Ovary (tissue), 9 donors: ENCODE data around the gene ZNG1B. TPM values are rescaled to one million over a fixed set of nuclear protein-coding genes. Genes with fewer than 3 reads are reported as not detected.
"Not testable (repeated sequence)": the region's sequence is repeated elsewhere in the genome, so short reads cannot be mapped to it uniquely, and the experiment has no call there.

Experiments
- DNase-seq, 5 donors: peaks; one replicate each; pipeline ENCODE4 v3.0.0-alpha.2; 2019 to 2020
- H3K27ac ChIP-seq, 2 donors: fragments of 200-600 bp; one replicate each; pipeline versions ENCODE4 v1.5.1 to v1.8.0; 2019 to 2022
- H3K27me3 ChIP-seq: fragments of 200-600 bp; one replicate; pipeline ENCODE4 v1.8.0; 2022
- H3K36me3 ChIP-seq: fragments of 200-600 bp; sonication (generic); one replicate; pipeline ENCODE4 v1.5.1; 2019
- H3K4me1 ChIP-seq: one replicate; pipeline ENCODE4 v1.8.1; 2013; ENCODE audit warnings: mild to moderate bottlenecking, moderate library complexity; ENCODE audit not compliant: insufficient read depth
- H3K4me3 ChIP-seq: fragments of 200-600 bp; sonication (generic); one replicate; pipeline ENCODE4 v1.5.1; 2017
- H3K9me3 ChIP-seq, 2 donors: fragments of 200-600 bp in 1 of 2; sonication (generic) in 1 of 2; one replicate each; pipeline versions ENCODE4 v1.5.1 to v1.8.1; 2013 to 2019; ENCODE audit warnings: mild to moderate bottlenecking in 1 of 2, moderate library complexity in 1 of 2
- EP300 ChIP-seq: sonication (generic); formaldehyde crosslinking; IDR thresholded peaks from one replicate; pipeline ENCODE4 v1.6.1; 2017; ENCODE audit warnings: antibody characterized with exemption
- POLR2A ChIP-seq: fragments of 450-650 bp; IDR thresholded peaks from one replicate; pipeline ENCODE4 v1.6.1; 2017; ENCODE audit warnings: antibody characterized with exemption, mild to moderate bottlenecking, moderate library complexity
- WGBS, 3 donors: extraction: QIAGEN DNeasy Blood & Tissue Kit in 1 of 3; methylation state at CpG; one replicate each; pipeline versions ENCODE4 v1.1.5 to v1.1.7; 2013 to 2017; 5-methylcytosine and 5-hydroxymethylcytosine counted together
- intact Hi-C, 4 donors: fragments of 100-400 bp; cut with DNase I; formaldehyde crosslinking; loops; one replicate each; pipeline versions ENCODE4 v1.11.0 to v1.15.1; 2022 to 2023
- polyA plus RNA-seq, 2 donors: library from polyadenylated mRNA; stranded (reverse); fragments of 200-250 nt in 1 of 2; fragments of 350-450 nt in 1 of 2; fragmentation: Illumina TruSeq in 1 of 2; extraction: RNeasy Lipid Tissue Mini Kit (QIAGEN cat#74804) in 1 of 2; gene quantifications; one replicate each; pipeline ENCODE4 v1.2.3, GENCODE V29; 2013 to 2014
- total RNA-seq, 7 donors: library from RNA; depleted of rRNA in 2 of 7; stranded (reverse); fragments of >200 nt in 2 of 7; fragmentation: NEBNext Ultra II Directional in 3 of 7; extraction: Animal tissue kit (Norgen Biotek cat#: 25700) in 3 of 7; gene quantifications; one replicate each; pipeline versions ENCODE4 v1.1.0 to v1.2.4, GENCODE V29; 2016 to 2023
- TF ChIP-seq, protein P1 (sequence below), 3 donors: fragments of 450-650 bp in 2 of 3; fragments of 200-600 bp in 1 of 3; IDR thresholded peaks; one replicate each; pipeline versions ENCODE4 v1.5.1 to v1.8.0; 2016 to 2022; ENCODE audit warnings: antibody characterized with exemption in 3 of 3, mild to moderate bottlenecking in 1 of 3
- donor health status: DM: no; HTN: no; CAD: no; lungs with moderate emphysema.
- donor health status: DM: no; HTN: no; CAD: no.
- donor health status: Bipolar disorder and iron deficiency.
- donor health status: DM: yes; HTN: yes; CAD: no.
- donor health status: DM: no; HTN: no; CAD: no.
- donor health status: DM: yes; HTN: yes; CAD: no.

Gene ZNG1B
- total and polyA plus RNA-seq, 9 donors = 18.0 to 31.2 (median 27.5) TPM

DNA sequence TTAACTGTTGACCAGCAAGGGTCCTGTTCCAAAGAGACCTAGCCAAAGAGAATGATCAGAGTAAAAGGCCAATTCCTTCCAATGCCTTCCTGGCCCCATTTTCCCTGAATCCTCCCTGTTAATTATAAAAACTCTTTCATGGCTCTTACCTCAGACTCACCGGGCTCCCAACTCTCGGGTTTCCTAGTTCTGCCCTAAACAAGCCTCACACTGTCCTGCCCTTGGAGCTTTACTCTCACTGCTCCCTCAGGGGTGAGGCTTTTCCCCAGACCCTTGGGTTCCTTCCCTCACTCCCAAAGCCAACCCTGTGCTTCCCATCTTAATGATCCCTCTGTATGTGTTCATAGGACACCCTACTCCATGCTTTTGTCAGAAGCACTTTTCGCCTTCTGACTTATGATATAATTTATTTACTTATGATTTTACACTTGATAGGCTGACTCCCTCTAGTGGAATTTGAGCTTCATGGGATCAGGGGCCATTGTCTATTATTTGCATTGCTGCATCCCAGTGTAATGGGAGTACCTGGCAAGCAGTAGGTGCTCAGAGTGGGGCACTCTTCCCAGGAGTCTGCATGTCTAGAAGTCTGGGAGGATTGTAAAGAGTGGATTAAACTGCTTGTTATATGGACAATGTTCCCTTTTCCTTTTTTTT is 29.9 kb upstream of the ZNG1B start:
- no peak overlapping the region for H3K27ac ChIP-seq
- no peaks in the 10 kb centered on the region for H3K36me3 ChIP-seq
- no peaks in the 10 kb centered on the region for H3K4me1 ChIP-seq
- no peaks in the 10 kb centered on the region for H3K9me3 ChIP-seq
- WGBS, 3 donors = 74 to 77% (median 75%) methylated on average over 3 of the region's 3 CpGs
- no peak overlapping the region for H3K4me3 ChIP-seq
- intact Hi-C loops = no loop called here
- no peak for DNase-seq
- TF ChIP-seq, protein P1, sequence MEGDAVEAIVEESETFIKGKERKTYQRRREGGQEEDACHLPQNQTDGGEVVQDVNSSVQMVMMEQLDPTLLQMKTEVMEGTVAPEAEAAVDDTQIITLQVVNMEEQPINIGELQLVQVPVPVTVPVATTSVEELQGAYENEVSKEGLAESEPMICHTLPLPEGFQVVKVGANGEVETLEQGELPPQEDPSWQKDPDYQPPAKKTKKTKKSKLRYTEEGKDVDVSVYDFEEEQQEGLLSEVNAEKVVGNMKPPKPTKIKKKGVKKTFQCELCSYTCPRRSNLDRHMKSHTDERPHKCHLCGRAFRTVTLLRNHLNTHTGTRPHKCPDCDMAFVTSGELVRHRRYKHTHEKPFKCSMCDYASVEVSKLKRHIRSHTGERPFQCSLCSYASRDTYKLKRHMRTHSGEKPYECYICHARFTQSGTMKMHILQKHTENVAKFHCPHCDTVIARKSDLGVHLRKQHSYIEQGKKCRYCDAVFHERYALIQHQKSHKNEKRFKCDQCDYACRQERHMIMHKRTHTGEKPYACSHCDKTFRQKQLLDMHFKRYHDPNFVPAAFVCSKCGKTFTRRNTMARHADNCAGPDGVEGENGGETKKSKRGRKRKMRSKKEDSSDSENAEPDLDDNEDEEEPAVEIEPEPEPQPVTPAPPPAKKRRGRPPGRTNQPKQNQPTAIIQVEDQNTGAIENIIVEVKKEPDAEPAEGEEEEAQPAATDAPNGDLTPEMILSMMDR (IDR thresholded peaks at IDR 0.05) = no peak
- no peak for TF ChIP-seq POLR2A
- no peak for TF ChIP-seq EP300
- H3K27me3 ChIP-seq = no peaks in the 10 kb centered on the region

GRCh38 chr2:113411725-113412352 is 25.7 kb upstream of the ZNG1B start:
- H3K36me3 ChIP-seq, H3K4me3 ChIP-seq, H3K4me1 ChIP-seq, H3K9me3 ChIP-seq, intact Hi-C loops, H3K27ac ChIP-seq, H3K27me3 ChIP-seq, DNase-seq: not testable (repeated sequence)
- WGBS, 3 donors = 0 to 50% (median 14%) methylated on average over 1 of the region's 3 CpGs

DNA sequence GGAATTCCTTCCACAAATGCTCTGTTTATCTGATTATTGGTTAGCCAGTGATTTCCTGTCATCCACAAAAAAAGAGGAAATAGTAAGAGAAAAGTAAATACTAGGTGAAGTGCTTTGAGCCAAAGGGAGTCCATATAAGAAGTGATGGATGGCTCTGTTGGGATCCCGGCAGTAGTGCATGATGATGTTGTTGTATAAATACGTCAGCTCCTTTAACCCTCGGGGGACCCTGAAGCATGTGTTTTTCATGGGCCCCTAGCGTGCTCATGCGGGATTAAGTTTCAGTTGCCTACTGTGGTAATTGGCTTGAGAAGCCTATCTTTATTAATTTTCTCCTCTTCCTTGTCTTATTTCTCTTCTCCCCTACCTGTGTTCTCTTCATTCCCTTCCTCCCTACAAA is 24.7 kb upstream of the ZNG1B start:
- not testable (repeated sequence) for H3K27me3 ChIP-seq
- WGBS, 3 donors = 41 to 67% (median 58%) methylated on average over 5 of the region's 5 CpGs

DNA sequence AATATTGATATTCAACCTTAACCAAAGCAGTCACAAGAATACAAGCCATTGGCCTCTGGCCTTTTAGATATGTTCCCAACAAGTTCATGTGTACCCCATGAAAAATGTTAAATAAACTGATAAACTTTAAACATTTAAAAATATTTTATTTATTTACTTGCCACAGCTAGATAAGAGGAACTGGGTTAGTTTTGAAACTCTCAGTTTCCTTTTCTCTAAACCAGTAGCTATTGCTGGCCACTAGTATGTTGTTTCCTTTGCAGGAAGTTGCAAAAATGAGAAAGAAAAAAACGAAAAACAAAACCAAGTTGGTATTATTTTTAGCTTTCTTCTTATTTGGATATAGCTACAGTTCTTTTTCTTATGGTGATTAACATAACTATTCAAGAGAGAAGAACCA is 5.7 kb upstream of the ZNG1B start:
- WGBS, 3 donors = 0 to 14% (median 0%) methylated on average over 1 of the region's 1 CpG

More for the DNA sequence above, 24.7 kb upstream of the ZNG1B start:
- H3K27ac ChIP-seq, H3K4me1 ChIP-seq, H3K36me3 ChIP-seq, H3K4me3 ChIP-seq, intact Hi-C loops, DNase-seq, H3K9me3 ChIP-seq: not testable (repeated sequence)

GRCh38 chr2:113433468-113433867 is 4.0 kb upstream of the ZNG1B start:
- H3K27ac ChIP-seq, H3K27me3 ChIP-seq, intact Hi-C loops, H3K9me3 ChIP-seq, H3K36me3 ChIP-seq, H3K4me1 ChIP-seq, DNase-seq, H3K4me3 ChIP-seq: not testable (repeated sequence)

More for the DNA sequence above, 5.7 kb upstream of the ZNG1B start:
- H3K4me3 ChIP-seq, intact Hi-C loops, H3K27ac ChIP-seq, DNase-seq, H3K9me3 ChIP-seq, H3K36me3 ChIP-seq, H3K4me1 ChIP-seq, H3K27me3 ChIP-seq: not testable (repeated sequence)

- H3K27me3 ChIP-seq, H3K27ac ChIP-seq, H3K36me3 ChIP-seq, H3K4me3 ChIP-seq, H3K4me1 ChIP-seq, DNase-seq, H3K9me3 ChIP-seq, intact Hi-C loops: not testable (repeated sequence)
These were observed 28.3 kb downstream of the ZNG1B start for GRCh38 chr2:113465770-113466169.

DNA sequence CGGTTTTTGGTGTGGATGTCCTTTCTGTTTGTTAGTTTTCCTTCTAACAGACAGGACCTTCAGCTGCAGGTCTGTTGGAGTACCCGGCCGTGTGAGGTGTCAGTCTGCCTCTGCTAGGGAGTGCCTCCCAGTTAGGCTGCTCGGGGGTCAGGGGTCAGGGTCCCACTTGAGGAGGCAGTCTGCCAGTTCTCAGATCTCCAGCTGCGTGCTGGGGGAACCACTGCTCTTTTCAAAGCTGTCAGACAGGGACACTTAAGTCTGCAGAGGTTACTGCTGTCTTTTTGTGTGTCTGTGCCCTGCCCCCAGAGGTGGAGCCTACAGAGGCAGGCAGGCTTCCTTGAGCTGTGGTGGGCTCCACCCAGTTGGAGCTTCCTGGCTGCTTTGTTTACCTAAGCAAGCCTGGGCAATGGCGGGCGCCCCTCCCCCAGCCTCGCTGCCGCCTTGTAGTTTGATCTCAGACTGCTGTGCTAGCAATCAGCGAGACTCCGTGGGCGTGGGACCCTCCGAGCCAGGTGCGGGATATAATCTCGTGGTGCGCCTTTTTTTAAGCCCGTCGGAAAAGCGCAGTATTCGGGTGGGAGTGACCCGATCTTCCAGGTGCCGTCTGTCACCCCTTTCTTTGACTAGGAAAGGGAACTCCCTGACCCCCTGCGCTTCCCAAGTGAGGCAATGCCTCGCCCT is 39.3 kb downstream of the ZNG1B start:
- H3K4me1 ChIP-seq, H3K4me3 ChIP-seq, H3K27me3 ChIP-seq, H3K36me3 ChIP-seq, intact Hi-C loops, DNase-seq, H3K27ac ChIP-seq, H3K9me3 ChIP-seq: not testable (repeated sequence)
- 93 to 98% (median 93%) methylated on average over 17 to 22 of the region's 24 CpGs for WGBS, 3 donors

- WGBS, 3 donors = 95 to 98% methylated on average over 13 of the region's 13 CpGs; no CpG with 5 or more reads in 1 of the 3 donors
- H3K4me3 ChIP-seq, H3K4me1 ChIP-seq, intact Hi-C loops, H3K9me3 ChIP-seq, H3K27me3 ChIP-seq, H3K36me3 ChIP-seq, DNase-seq, H3K27ac ChIP-seq: not testable (repeated sequence)
These were observed 59.0 kb downstream of the ZNG1B start for GRCh38 chr2:113496527-113496926.

DNA sequence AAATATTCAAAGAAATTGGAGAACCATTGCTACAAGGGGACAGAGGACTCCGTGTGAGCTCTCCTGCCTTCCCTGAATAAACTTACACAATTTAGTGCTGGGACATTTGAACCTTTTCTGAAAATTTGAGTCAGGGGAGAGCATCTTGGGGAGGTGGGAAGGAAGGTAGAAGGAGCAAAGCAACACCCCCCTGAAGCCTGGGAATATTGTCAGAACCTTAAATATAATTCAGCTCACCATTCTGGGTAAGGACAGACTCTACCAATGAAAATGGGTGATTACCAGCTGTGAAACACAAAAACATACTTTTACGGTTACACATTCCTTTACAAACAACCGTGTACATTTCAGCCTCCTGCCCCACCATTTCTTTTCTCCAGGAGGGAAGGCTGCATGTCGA is 60.9 kb downstream of the ZNG1B start, which contains the start of gene FOXD4L1:
Gene FOXD4L1 (plus strand): TSS at position 301 of the 400 bp plus-strand sequence. CDS start 592 bp downstream, outside the sequence.
- H3K36me3 ChIP-seq, H3K9me3 ChIP-seq, H3K4me3 ChIP-seq, DNase-seq, H3K4me1 ChIP-seq, intact Hi-C loops, H3K27me3 ChIP-seq, H3K27ac ChIP-seq: not testable (repeated sequence)
- 40 to 73% (median 71%) methylated on average over 2 to 3 of the region's 4 CpGs for WGBS, 3 donors

GRCh38 chr2:113499019-113499885 is 61.8 kb downstream of the ZNG1B start:
- intact Hi-C loops, H3K27me3 ChIP-seq, H3K9me3 ChIP-seq, H3K36me3 ChIP-seq, H3K27ac ChIP-seq, H3K4me1 ChIP-seq, DNase-seq, H3K4me3 ChIP-seq: not testable (repeated sequence)
- WGBS, 3 donors = 4 to 7% (median 5%) methylated on average over 4 to 57 of the region's 62 CpGs
